ENCODE results near the gene NGEF. TPM values are rescaled to one million over a fixed set of nuclear protein-coding genes. Genes with fewer than 3 reads are reported as not detected.

NGEF gene
- polyA plus RNA-seq, 1 of the 3 experiments (the other 2 are of a cell fraction), result 1.4 TPM

- Histone ChIP-seq H3K4me1 (ENCODE audit: control insufficient read depth in 1 of 2, insufficient read depth in 2 of 2, low read depth in 1 of 2, low read length in 1 of 2) (no peaks in the 10 kb centered on the region), H2AFZ (ENCODE audit: low read depth) (no peak overlapping the region), H3K9me2 (no peaks in the 10 kb centered on the region), H3K27me3 (ENCODE audit: insufficient read depth) (no peaks in the 10 kb centered on the region), H3K9ac (no peak overlapping the region), H3K9me3 (no peaks in the 10 kb centered on the region), H3F3A (replicated peaks; ENCODE audit: insufficient read depth) (no peaks in the 10 kb centered on the region), H3K4me3 (ENCODE audit: low read depth in 2 of 2, low read length in 1 of 2) (no peak overlapping the region), H3K4me2 (no peak overlapping the region), H4K20me1 (ENCODE audit: insufficient read depth) (no peaks in the 10 kb centered on the region), H3K27ac (ENCODE audit: low read depth in 2 of 2, low read length in 1 of 2) (no peak overlapping the region), H3K79me2 (ENCODE audit: insufficient read depth) (no peaks in the 10 kb centered on the region), H3K36me3 (replicated peaks in 1 of 2; ENCODE audit: control insufficient read depth in 1 of 2, insufficient read depth in 2 of 2, low read length in 1 of 2) (peaks cover 12 to 38% of the 10 kb centered on the region in 2 experiments)
- ChIA-PET CTCF (interaction anchor here (1.0 to 1.4 kb wide), 2 partner anchors 14 to 114 kb away, joined by 3 to 4 read pairs; no protein-coding TSS in a partner anchor), POLR2A (no interaction called here)
- no peak for DNase-seq
- TF ChIP-seq, protein P1, sequence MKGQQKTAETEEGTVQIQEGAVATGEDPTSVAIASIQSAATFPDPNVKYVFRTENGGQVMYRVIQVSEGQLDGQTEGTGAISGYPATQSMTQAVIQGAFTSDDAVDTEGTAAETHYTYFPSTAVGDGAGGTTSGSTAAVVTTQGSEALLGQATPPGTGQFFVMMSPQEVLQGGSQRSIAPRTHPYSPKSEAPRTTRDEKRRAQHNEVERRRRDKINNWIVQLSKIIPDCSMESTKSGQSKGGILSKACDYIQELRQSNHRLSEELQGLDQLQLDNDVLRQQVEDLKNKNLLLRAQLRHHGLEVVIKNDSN (IDR thresholded peaks at IDR 0.05; ENCODE audit: borderline replicate concordance, low read depth), result no peak
- 95% methylated on average over 5 of the region's 5 CpGs for WGBS (ENCODE audit: low lambda C conversion rate)
Observed at GRCh38 chr2:232861353-232861752, 151.7 kb downstream of the NGEF start.

DNA sequence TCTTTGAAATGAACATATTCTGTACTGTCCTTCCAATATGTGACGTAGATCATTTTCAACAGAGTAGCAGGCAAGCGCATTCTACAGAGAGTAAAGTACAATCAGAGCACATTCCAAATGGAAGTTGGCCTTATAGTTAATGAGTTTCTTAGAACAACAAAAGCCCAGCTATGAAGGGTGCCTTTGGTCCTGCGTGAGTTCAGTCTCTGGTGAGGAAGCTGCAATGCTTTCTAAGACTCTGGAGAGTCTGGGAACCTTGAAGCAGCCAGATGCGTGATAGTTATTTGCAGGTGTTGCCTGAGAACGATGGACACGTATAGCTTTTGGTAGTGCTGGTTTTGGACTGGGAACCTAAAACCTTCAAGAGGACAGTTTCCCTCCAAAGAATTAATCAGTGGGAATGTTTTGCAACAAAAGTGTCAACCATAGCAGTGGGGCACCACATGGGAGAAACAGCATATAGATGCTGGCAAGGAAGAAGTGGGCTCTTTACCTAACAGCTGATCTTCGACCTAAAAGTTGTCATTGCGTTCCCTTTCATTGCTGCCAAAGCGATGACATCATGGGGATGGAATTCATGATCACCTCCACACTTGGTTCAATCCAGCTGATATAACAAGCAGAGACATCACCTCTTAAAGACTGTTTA is 152.3 kb downstream of the NGEF start:
- no peak for TF ChIP-seq YY1 (IDR thresholded peaks at IDR 0.05; ENCODE audit: low read depth)
- TF ChIP-seq SMC3 (IDR thresholded peaks at IDR 0.05; ENCODE audit: low read depth, low read length), result no peak
- no peak for TF ChIP-seq POLR2AphosphoS5 (IDR thresholded peaks at IDR 0.05; ENCODE audit: low read depth, low read length)
- TF ChIP-seq PBX3 (IDR thresholded peaks at IDR 0.05), result no peak
- TF ChIP-seq, protein P2, sequence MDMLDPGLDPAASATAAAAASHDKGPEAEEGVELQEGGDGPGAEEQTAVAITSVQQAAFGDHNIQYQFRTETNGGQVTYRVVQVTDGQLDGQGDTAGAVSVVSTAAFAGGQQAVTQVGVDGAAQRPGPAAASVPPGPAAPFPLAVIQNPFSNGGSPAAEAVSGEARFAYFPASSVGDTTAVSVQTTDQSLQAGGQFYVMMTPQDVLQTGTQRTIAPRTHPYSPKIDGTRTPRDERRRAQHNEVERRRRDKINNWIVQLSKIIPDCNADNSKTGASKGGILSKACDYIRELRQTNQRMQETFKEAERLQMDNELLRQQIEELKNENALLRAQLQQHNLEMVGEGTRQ (IDR thresholded peaks at IDR 0.05; ENCODE audit: borderline replicate concordance, low read depth, low read length), result no peak
- TF ChIP-seq FOXM1 (IDR thresholded peaks at IDR 0.05; ENCODE audit: low read depth), result no peak
- TF ChIP-seq, protein P1 (IDR thresholded peaks at IDR 0.05; ENCODE audit: borderline replicate concordance, low read depth), result no peak
- POLR2A ChIA-PET, result no interaction called here
- WGBS (ENCODE audit: low lambda C conversion rate), result 97% methylated on average over 9 of the region's 9 CpGs
- no peaks in the 10 kb centered on the region for H3K27me3 ChIP-seq (ENCODE audit: insufficient read depth)
- H3K4me3 ChIP-seq (ENCODE audit: low read depth in 2 of 2, low read length in 1 of 2), result no peak overlapping the region
- H3K9me2 ChIP-seq, result no peaks in the 10 kb centered on the region
- H3K79me2 ChIP-seq (ENCODE audit: insufficient read depth), result no peaks in the 10 kb centered on the region
- H3K4me2 ChIP-seq, result no peak overlapping the region
- no peaks in the 10 kb centered on the region for H4K20me1 ChIP-seq (ENCODE audit: insufficient read depth)
- no peaks in the 10 kb centered on the region for H3K9me3 ChIP-seq
- DNase-seq, result no peak
- H2AFZ ChIP-seq (ENCODE audit: low read depth), result no peak overlapping the region
- peaks cover 17 to 39% of the 10 kb centered on the region in 2 experiments for H3K36me3 ChIP-seq (replicated peaks in 1 of 2; ENCODE audit: control insufficient read depth in 1 of 2, insufficient read depth in 2 of 2, low read length in 1 of 2)
- CTCF ChIA-PET, result interaction anchor here (1.0 kb wide), 1 partner anchor 113 kb away, joined by 3 read pairs; no protein-coding TSS in a partner anchor
- no peak overlapping the region for H3K27ac ChIP-seq (ENCODE audit: low read depth in 2 of 2, low read length in 1 of 2)
- H3K9ac ChIP-seq, result no peak overlapping the region
- H3K4me1 ChIP-seq (ENCODE audit: control insufficient read depth in 1 of 2, insufficient read depth in 2 of 2, low read depth in 1 of 2, low read length in 1 of 2), result no peaks in the 10 kb centered on the region
- no peaks in the 10 kb centered on the region for H3F3A ChIP-seq (replicated peaks; ENCODE audit: insufficient read depth)
